Kidney tubule cell (primary cell): Measurements from ENCODE around the gene DUOXA2.
A peak's percentile ranks its signal among the peaks of the same experiment; 100 is the strongest.

Experiments
- DNase-seq: peaks from one replicate; pipeline ENCODE4 v3.0.0-alpha.2; 2018; ENCODE audit warnings: low spot score

DUOXA2 gene

GRCh38 chr15:45162771-45163507 lies 48.8 kb downstream of the DUOXA2 start:
- DNase-seq = peak; percentile 85

- DNase-seq = no peak
Observed at GRCh38 chr15:45163508-45163856, 49.4 kb downstream of the DUOXA2 start.

GRCh38 chr15:45164914-45165313 lies 50.8 kb downstream of the DUOXA2 start:
- DNase-seq = no peak

- no peak for DNase-seq
Observed at GRCh38 chr15:45165536-45165935, 51.4 kb downstream of the DUOXA2 start.

- DNase-seq = peak; percentile 86
Observed at GRCh38 chr15:45166834-45167630, 52.9 kb downstream of the DUOXA2 start.

GRCh38 chr15:45167631-45168205 lies 53.6 kb downstream of the DUOXA2 start:
- no peak for DNase-seq
